ENCODE measurements around the gene OR4K1. TPM values are rescaled to one million over a fixed set of nuclear protein-coding genes. Genes with fewer than 3 reads are reported as not detected.

Gene OR4K1
- total RNA-seq, 1 experiment from 2014 or later, result not detected

DNA sequence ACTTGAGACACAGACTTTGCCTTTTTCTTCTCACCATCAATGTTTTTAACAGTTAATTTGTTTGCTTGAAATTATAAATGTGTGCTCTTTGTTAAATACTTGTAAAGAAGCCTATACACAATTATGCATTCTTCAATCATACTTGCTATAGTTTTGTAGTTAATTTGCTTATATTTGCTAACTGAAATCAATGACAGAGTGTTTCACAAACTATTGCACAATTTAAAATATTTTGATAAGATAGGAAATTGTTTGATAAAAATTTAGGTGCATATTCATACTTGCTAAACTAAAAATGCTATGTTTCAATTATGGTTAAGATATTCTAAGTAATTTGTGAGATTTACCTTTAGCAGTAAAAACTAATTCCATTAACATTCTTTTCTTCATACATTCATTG is 24.1 kb upstream of the OR4K1 start:
- TF ChIP-seq, protein P1, sequence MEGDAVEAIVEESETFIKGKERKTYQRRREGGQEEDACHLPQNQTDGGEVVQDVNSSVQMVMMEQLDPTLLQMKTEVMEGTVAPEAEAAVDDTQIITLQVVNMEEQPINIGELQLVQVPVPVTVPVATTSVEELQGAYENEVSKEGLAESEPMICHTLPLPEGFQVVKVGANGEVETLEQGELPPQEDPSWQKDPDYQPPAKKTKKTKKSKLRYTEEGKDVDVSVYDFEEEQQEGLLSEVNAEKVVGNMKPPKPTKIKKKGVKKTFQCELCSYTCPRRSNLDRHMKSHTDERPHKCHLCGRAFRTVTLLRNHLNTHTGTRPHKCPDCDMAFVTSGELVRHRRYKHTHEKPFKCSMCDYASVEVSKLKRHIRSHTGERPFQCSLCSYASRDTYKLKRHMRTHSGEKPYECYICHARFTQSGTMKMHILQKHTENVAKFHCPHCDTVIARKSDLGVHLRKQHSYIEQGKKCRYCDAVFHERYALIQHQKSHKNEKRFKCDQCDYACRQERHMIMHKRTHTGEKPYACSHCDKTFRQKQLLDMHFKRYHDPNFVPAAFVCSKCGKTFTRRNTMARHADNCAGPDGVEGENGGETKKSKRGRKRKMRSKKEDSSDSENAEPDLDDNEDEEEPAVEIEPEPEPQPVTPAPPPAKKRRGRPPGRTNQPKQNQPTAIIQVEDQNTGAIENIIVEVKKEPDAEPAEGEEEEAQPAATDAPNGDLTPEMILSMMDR (IDR thresholded peaks at IDR 0.05; ENCODE audit: unreplicated experiment), result no peak
- no peaks in the 10 kb centered on the region for H3K4me1 Mint-ChIP-seq (ENCODE audit: insufficient read depth, unreplicated experiment)
- H3K27ac Mint-ChIP-seq (ENCODE audit: low read depth, unreplicated experiment), result no peak overlapping the region
- BruUV-seq (replicated peaks), result no TSS peak
- H3K4me3 Mint-ChIP-seq (ENCODE audit: unreplicated experiment), result no peak overlapping the region
- peaks cover 33% of the 10 kb centered on the region for H3K27me3 Mint-ChIP-seq (ENCODE audit: insufficient read depth, unreplicated experiment)
- H3K36me3 Mint-ChIP-seq (ENCODE audit: insufficient read depth, unreplicated experiment), result no peaks in the 10 kb centered on the region
- ChIA-PET CTCF (no interaction called here), POLR2A (no interaction called here)
- no peaks in the 10 kb centered on the region for H3K9me3 Mint-ChIP-seq (ENCODE audit: unreplicated experiment)
- DNase-seq (ENCODE audit: unreplicated experiment), result no peak
- intact Hi-C loops (cut with micrococcal nuclease), result no loop called here

DNA sequence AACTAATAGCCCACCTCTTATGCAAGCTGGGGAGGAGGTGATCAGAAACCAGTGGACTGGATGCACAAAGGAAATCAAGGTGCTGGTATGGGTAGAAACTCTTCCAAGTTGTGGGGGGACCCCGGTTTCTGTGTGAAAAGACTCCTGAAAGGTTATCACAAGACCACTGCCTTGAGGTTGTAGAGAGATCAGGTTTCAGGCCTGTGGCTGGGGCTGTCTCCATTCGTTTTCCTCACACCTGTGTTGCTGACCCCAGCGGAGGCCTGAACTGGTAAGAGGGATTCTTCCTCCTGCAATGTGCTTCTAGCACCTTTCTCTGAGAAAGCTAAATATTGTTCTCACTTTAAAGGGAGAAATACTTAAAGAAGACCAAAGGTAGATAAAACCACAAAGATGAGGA is 19.6 kb upstream of the OR4K1 start:
- CTCF ChIA-PET, result no interaction called here
- Mint-ChIP-seq H3K9me3 (ENCODE audit: unreplicated experiment) (peaks cover 7% of the 10 kb centered on the region), H3K4me3 (ENCODE audit: unreplicated experiment) (no peak overlapping the region), H3K36me3 (ENCODE audit: insufficient read depth, unreplicated experiment) (no peaks in the 10 kb centered on the region), H3K4me1 (ENCODE audit: insufficient read depth, unreplicated experiment) (no peaks in the 10 kb centered on the region), H3K27me3 (ENCODE audit: insufficient read depth, unreplicated experiment) (peaks cover 50% of the 10 kb centered on the region), H3K27ac (ENCODE audit: low read depth, unreplicated experiment) (no peak overlapping the region)
- no TSS peak for BruUV-seq (replicated peaks)
- no peak for DNase-seq (ENCODE audit: unreplicated experiment)
- POLR2A ChIA-PET, result no interaction called here
- intact Hi-C loops (cut with micrococcal nuclease), result no loop called here
- TF ChIP-seq, protein P1 (IDR thresholded peaks at IDR 0.05; ENCODE audit: unreplicated experiment), result no peak

DNA sequence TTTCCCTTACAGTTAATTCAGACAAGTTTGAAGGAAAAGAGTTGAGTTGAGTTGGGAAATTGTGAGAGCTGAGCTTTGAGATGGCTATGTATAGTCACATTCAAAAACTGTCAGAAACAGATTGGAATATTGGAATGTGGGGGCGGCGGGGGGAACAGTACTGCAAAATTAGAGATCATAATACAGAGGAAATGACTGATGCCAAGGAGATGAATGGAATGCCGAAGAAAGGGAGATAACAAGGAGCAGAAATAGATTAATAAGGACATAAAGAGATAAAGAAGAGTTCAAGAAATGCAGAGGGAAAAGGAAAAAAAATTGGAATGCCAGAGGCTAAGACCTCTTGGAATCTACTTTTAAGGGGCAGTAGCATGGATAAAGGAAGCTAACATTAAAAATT is 13.5 kb upstream of the OR4K1 start:
- no peak overlapping the region for H3K27ac Mint-ChIP-seq (ENCODE audit: low read depth, unreplicated experiment)
- no peaks in the 10 kb centered on the region for H3K36me3 Mint-ChIP-seq (ENCODE audit: insufficient read depth, unreplicated experiment)
- no peak overlapping the region for H3K4me3 Mint-ChIP-seq (ENCODE audit: unreplicated experiment)
- no peaks in the 10 kb centered on the region for H3K4me1 Mint-ChIP-seq (ENCODE audit: insufficient read depth, unreplicated experiment)
- no peak for DNase-seq (ENCODE audit: unreplicated experiment)
- ChIA-PET CTCF (no interaction called here), POLR2A (no interaction called here)
- peaks cover 7% of the 10 kb centered on the region for H3K9me3 Mint-ChIP-seq (ENCODE audit: unreplicated experiment)
- no TSS peak for BruUV-seq (replicated peaks)
- intact Hi-C loops (cut with micrococcal nuclease), result no loop called here
- TF ChIP-seq, protein P1 (IDR thresholded peaks at IDR 0.05; ENCODE audit: unreplicated experiment), result no peak
- H3K27me3 Mint-ChIP-seq (ENCODE audit: insufficient read depth, unreplicated experiment), result peaks cover 12% of the 10 kb centered on the region

DNA sequence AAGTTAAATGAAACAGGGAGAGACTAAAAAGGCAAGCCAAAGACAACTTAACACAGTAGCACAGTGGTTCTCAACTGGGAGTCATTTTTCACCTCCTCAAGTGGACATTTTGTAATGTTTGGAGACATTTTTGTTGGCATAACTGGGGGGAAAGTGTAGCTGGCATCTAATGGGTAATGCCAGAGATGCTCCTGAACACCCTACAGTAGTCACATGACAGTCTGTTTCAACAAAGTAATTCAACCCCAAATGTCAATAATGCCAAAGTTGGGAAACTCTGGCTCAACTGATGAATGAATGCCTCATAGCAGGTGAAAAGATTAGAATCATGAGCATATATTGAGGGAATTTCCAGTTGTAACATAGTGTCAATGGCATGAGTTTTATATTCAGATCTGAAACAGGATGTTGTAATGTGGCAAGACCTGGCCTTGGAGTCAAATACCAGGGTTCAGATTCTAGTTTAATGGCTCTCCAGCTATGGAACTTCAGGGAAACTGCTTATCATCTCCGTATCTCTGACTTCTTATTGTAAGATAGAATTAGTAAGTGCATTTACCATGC is 12.7 kb upstream of the OR4K1 start:
- no TSS peak for BruUV-seq (replicated peaks)
- CTCF ChIA-PET, result no interaction called here
- POLR2A ChIA-PET, result no interaction called here

More for the DNA sequence above, 12.7 kb upstream of the OR4K1 start:
- H3K9me3 Mint-ChIP-seq (ENCODE audit: unreplicated experiment), result peaks cover 3% of the 10 kb centered on the region
- TF ChIP-seq, protein P1 (IDR thresholded peaks at IDR 0.05; ENCODE audit: unreplicated experiment), result no peak
- intact Hi-C loops (cut with micrococcal nuclease), result no loop called here
- peaks cover 5% of the 10 kb centered on the region for H3K27me3 Mint-ChIP-seq (ENCODE audit: insufficient read depth, unreplicated experiment)
- no peaks in the 10 kb centered on the region for H3K4me1 Mint-ChIP-seq (ENCODE audit: insufficient read depth, unreplicated experiment)
- peak; percentile 1 for DNase-seq (ENCODE audit: unreplicated experiment)
- no peak overlapping the region for H3K4me3 Mint-ChIP-seq (ENCODE audit: unreplicated experiment)
- H3K36me3 Mint-ChIP-seq (ENCODE audit: insufficient read depth, unreplicated experiment), result no peaks in the 10 kb centered on the region
- H3K27ac Mint-ChIP-seq (ENCODE audit: low read depth, unreplicated experiment), result no peak overlapping the region
